H1 (cell line): Measurements from ENCODE around the gene PDE9A. TPM values are rescaled to one million over a fixed set of nuclear protein-coding genes. Genes with fewer than 3 reads are reported as not detected.

Source experiments
- CTCF ChIA-PET: fragments of 300-600 bp; sonication (Branson Sonifier 250); formaldehyde crosslinking; loops from one replicate; lab custom pipeline; 2021; ENCODE audit not compliant: partially characterized antibody; lab: Charles Lee
- POLR2A ChIA-PET: fragments of 300-600 bp; sonication (Branson Sonifier 250); formaldehyde crosslinking; loops from one replicate; lab custom pipeline; 2021; ENCODE audit warnings: inconsistent platforms; ENCODE audit not compliant: partially characterized antibody; lab: Charles Lee
- DNase-seq, 2 experiments: peaks; one replicate each; pipeline versions ENCODE4 v3.0.0 to v3.0.0-alpha.2; 2010 to 2022; ENCODE audit warnings: low spot score in 2 of 2, low read depth in 1 of 2, mixed read lengths in 1 of 2
- FAIRE-seq: peaks from 2 replicates; lab custom pipeline; 2011; peaks lifted over from hg19 to GRCh38; lab: Jason Lieb, UNC
- H2AFZ ChIP-seq: 2 replicates; pipeline ENCODE4 v1.8.1; 2012; ENCODE audit warnings: low read length, inconsistent platforms
- H2AK5ac ChIP-seq: 2 replicates; pipeline ENCODE4 v1.6.1; 2013; ENCODE audit warnings: low read depth, low read length
- H2BK120ac ChIP-seq: replicated peaks from 2 replicates; pipeline ENCODE3; 2013; ENCODE audit warnings: low read depth, low read length, inconsistent platforms
- H2BK12ac ChIP-seq: 2 replicates; pipeline ENCODE4 v1.6.1; 2013; ENCODE audit warnings: low read depth, low read length
- H2BK15ac ChIP-seq: 2 replicates; pipeline ENCODE4 v1.6.1; 2013; ENCODE audit warnings: low read length
- H2BK20ac ChIP-seq: 2 replicates; pipeline ENCODE4 v1.6.1; 2013; ENCODE audit warnings: low read length
- H2BK5ac ChIP-seq: 2 replicates; pipeline ENCODE4 v1.6.1; 2013; ENCODE audit warnings: low read depth, low read length
- H3K14ac ChIP-seq: 2 replicates; pipeline ENCODE4 v1.6.1; 2013; ENCODE audit warnings: inconsistent platforms; ENCODE audit not compliant: insufficient read length
- H3K18ac ChIP-seq: 2 replicates; pipeline ENCODE4 v1.6.1; 2013; ENCODE audit warnings: low read length; ENCODE audit errors: extremely low read depth
- H3K23ac ChIP-seq: 2 replicates; pipeline ENCODE4 v1.6.1; 2013; ENCODE audit warnings: inconsistent platforms; ENCODE audit not compliant: insufficient read length
- H3K23me2 ChIP-seq: 2 replicates; pipeline ENCODE4 v1.6.1; 2013; ENCODE audit warnings: low read depth, low read length
- H3K27ac ChIP-seq: 2 replicates; pipeline ENCODE4 v1.6.1; 2011; ENCODE audit warnings: low read depth, low read length, inconsistent platforms
- H3K27me3 ChIP-seq, 4 experiments: replicated peaks in 1 of 4; 1 replicate in 1 of 4; 2 replicates in 3 of 4; pipeline versions ENCODE4 v1.6.1 to v1.8.1; 2011 to 2013; ENCODE audit warnings: low read length in 3 of 4, mild to moderate bottlenecking in 3 of 4, inconsistent platforms in 2 of 4, mixed read lengths in 2 of 4, moderate library complexity in 1 of 4; ENCODE audit not compliant: control insufficient read depth in 3 of 4, insufficient read depth in 3 of 4; ENCODE audit errors: extremely low read depth in 1 of 4
- H3K36me3 ChIP-seq, 4 experiments: 2 replicates each; pipeline versions ENCODE4 v1.6.1 to v1.8.1; 2011 to 2013; ENCODE audit warnings: mild to moderate bottlenecking in 4 of 4, low read length in 3 of 4, moderate library complexity in 2 of 4, control low read depth in 1 of 4, inconsistent platforms in 1 of 4; ENCODE audit not compliant: insufficient read depth in 4 of 4, control insufficient read depth in 2 of 4
- H3K4ac ChIP-seq: replicated peaks from 2 replicates; pipeline ENCODE3; 2013; ENCODE audit warnings: low read length, low read depth, mixed read lengths, inconsistent platforms; ENCODE audit not compliant: insufficient read length
- H3K4me1 ChIP-seq, 4 experiments: replicated peaks in 1 of 4; 1 replicate in 1 of 4; 2 replicates in 3 of 4; pipeline versions ENCODE4 v1.6.1 to v1.8.1; 2011 to 2013; ENCODE audit warnings: low read length in 3 of 4, inconsistent platforms in 2 of 4, mixed read lengths in 1 of 4; ENCODE audit not compliant: insufficient read depth in 4 of 4, control insufficient read depth in 3 of 4
- H3K4me2 ChIP-seq, 2 experiments: 2 replicates each; pipeline versions ENCODE4 v1.6.1 to v1.8.1; 2011 to 2013; ENCODE audit warnings: low read depth in 2 of 2, low read length in 2 of 2, control low read depth in 1 of 2, inconsistent platforms in 1 of 2, mild to moderate bottlenecking in 1 of 2; ENCODE audit not compliant: insufficient read depth in 1 of 2
- H3K4me3 ChIP-seq, 4 experiments: fragments of 200-600, 300-600 bp in 1 of 4; sonication (generic), shearing (Covaris generic), sonication (Bioruptor Twin) in 1 of 4; 2 replicates each; pipeline versions ENCODE4 v1.5.1 to v1.8.1; 2011 to 2016; ENCODE audit warnings: low read length in 4 of 4, low read depth in 3 of 4, control low read depth in 2 of 4, inconsistent platforms in 2 of 4, mild to moderate bottlenecking in 2 of 4, mixed read lengths in 1 of 4, moderate library complexity in 1 of 4; ENCODE audit not compliant: insufficient read depth in 2 of 4; ENCODE audit errors: extremely low read depth in 1 of 4
- H3K56ac ChIP-seq: replicated peaks from 2 replicates; pipeline ENCODE3; 2013; ENCODE audit warnings: low read depth, mild to moderate bottlenecking, mixed read lengths, low read length, inconsistent platforms; ENCODE audit not compliant: insufficient read length
- H3K79me1 ChIP-seq: 2 replicates; pipeline ENCODE4 v1.6.1; 2013; ENCODE audit warnings: low read depth, low read length, control low read depth
- H3K79me2 ChIP-seq, 2 experiments: 2 replicates each; pipeline versions ENCODE4 v1.6.1 to v1.8.1; 2012 to 2013; ENCODE audit warnings: low read length in 2 of 2, mild to moderate bottlenecking in 2 of 2, inconsistent platforms in 1 of 2; ENCODE audit not compliant: insufficient read depth in 2 of 2, control insufficient read depth in 1 of 2
- H3K9ac ChIP-seq, 4 experiments: replicated peaks in 1 of 4; 1 replicate in 1 of 4; 2 replicates in 3 of 4; pipeline versions ENCODE4 v1.6.1 to v1.8.1; 2011 to 2013; ENCODE audit warnings: low read depth in 3 of 4, low read length in 3 of 4, control low read depth in 2 of 4, mild to moderate bottlenecking in 2 of 4, moderate library complexity in 2 of 4, inconsistent platforms in 1 of 4; ENCODE audit errors: extremely low read depth in 1 of 4
- H3K9me3 ChIP-seq, 2 experiments: 2 replicates each; pipeline versions ENCODE4 v1.6.1 to v1.8.1; 2012 to 2013; ENCODE audit warnings: mild to moderate bottlenecking in 2 of 2, moderate library complexity in 2 of 2, control low read depth in 1 of 2, inconsistent platforms in 1 of 2, low read depth in 1 of 2, low read length in 1 of 2, mixed read lengths in 1 of 2; ENCODE audit not compliant: insufficient read depth in 2 of 2
- H4K20me1 ChIP-seq, 2 experiments: replicated peaks in 1 of 2; 2 replicates each; pipeline versions ENCODE3 to v1.8.1; 2011 to 2013; ENCODE audit warnings: inconsistent platforms in 2 of 2, low read length in 2 of 2, mild to moderate bottlenecking in 1 of 2; ENCODE audit not compliant: insufficient read depth in 2 of 2, control insufficient read depth in 1 of 2
- H4K5ac ChIP-seq: 2 replicates; pipeline ENCODE4 v1.6.1; 2013; ENCODE audit warnings: low read length, low read depth, mixed read lengths, inconsistent platforms; ENCODE audit not compliant: insufficient read length
- H4K8ac ChIP-seq: 2 replicates; pipeline ENCODE4 v1.8.0; 2013; ENCODE audit warnings: mild to moderate bottlenecking, moderate library complexity, low read length, inconsistent platforms; ENCODE audit not compliant: insufficient read depth; ENCODE audit errors: extremely low read depth
- H4K91ac ChIP-seq: replicated peaks from 2 replicates; pipeline ENCODE3; 2013; ENCODE audit warnings: low read length, mixed read lengths, inconsistent platforms; ENCODE audit not compliant: insufficient read length
- KDM1A ChIP-seq: fragments of 200-600, 300-600 bp; sonication (generic); IDR thresholded peaks from 2 replicates; pipeline ENCODE4 v1.7.1; 2016; ENCODE audit warnings: mild to moderate bottlenecking, low read length, borderline replicate concordance
- SAP30 ChIP-seq: fragments of 300-600 bp; sonication (generic); IDR thresholded peaks from 2 replicates; pipeline ENCODE4 v1.7.1; 2012; ENCODE audit warnings: low read length, moderate library complexity, mild to moderate bottlenecking, inconsistent platforms; ENCODE audit not compliant: insufficient read depth, insufficient replicate concordance
- WGBS, 2 experiments: shearing (Covaris generic) in 1 of 2; methylation state at CpG; one replicate each; pipeline versions ENCODE4 v1.1.6 to v1.1.7; 2013 to 2015; ENCODE audit warnings: low lambda C conversion rate in 2 of 2, mixed read lengths in 2 of 2, inconsistent platforms in 1 of 2, low coverage in 1 of 2, missing lambda C conversion rate in 1 of 2; ENCODE audit not compliant: insufficient replicate concordance in 2 of 2, insufficient coverage in 1 of 2, insufficient read length in 1 of 2; ENCODE audit errors: extremely low coverage in 1 of 2, missing lambda C conversion rate in 1 of 2; 5-methylcytosine and 5-hydroxymethylcytosine counted together
- polyA plus RNA-seq, 7 experiments: library from polyadenylated mRNA; depleted of rRNA in 3 of 7; stranded (reverse) in 5 of 7; unstranded in 2 of 7; fragments of >200 nt in 5 of 7; fragments of 200-250 nt in 2 of 7; gene quantifications; 1 replicate in 5 of 7; 2 replicates in 1 of 7; 4 replicates in 1 of 7; pipeline versions ENCODE4 v1.2.1 to v1.2.3, GENCODE V29; 2011 to 2013; ENCODE audit warnings: missing spikeins in 2 of 7, mixed read lengths in 2 of 7
- total RNA-seq: library from RNA; stranded (reverse); fragmentation: NEBNext Ultra II Directional; extraction: Animal tissue kit (Norgen Biotek cat#: 25700); gene quantifications from 2 replicates; pipeline ENCODE4 v1.2.1, GENCODE V29; 2021

PDE9A gene
- total and polyA plus RNA-seq, 2 of the 8 experiments (the other 6 are each of a cell fraction or from before 2014, with no cell fraction given) = 39.2 to 45.9 TPM

DNA sequence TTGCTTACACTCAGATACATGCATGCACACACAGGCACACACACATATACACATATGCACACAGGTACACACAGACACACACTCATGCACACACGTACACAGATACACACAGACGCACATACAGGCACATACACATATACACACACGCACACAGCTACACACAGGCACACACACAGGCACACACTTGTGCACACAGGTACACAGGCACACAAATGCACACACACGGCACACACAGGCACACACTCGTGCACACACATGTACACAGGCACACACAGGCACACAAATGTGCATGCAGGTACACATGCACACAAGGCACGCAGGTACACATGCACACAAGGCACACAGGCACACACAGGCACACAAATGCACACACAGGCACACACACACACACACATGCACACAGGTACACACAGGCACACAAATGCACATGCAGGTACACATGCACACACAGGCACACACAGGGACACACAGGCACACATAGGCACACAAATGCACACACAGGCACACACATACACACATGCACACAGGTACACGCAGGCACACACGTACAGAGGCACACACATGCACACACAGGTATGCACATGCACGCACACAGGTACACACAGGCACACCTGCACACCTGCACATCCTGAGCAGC is 115.9 kb downstream of the PDE9A start:
- Histone ChIP-seq H3K9ac (no peak overlapping the region), H2BK5ac (peak overlapping the region; percentile 49; the same call in 1 of the 2 replicates), H4K5ac (no peak overlapping the region)
- peak; percentile 67; the same call in 1 of the 2 replicates for TF ChIP-seq KDM1A
- no peak for TF ChIP-seq SAP30
- TF ChIP-seq, all 59 proteins: peak for 1
- H3K18ac ChIP-seq = no peak overlapping the region
- 78% methylated on average over 9 of the region's 9 CpGs; no CpG with 5 or more reads in 1 of the 2 experiments for WGBS, 2 experiments
- no peak overlapping the region for H2BK20ac ChIP-seq
- FAIRE-seq = no peak
- no peak overlapping the region for H3K23ac ChIP-seq
- H3K4me1 ChIP-seq = no peaks in the 10 kb centered on the region
- H3K27ac ChIP-seq = no peak overlapping the region
- H2AK5ac ChIP-seq = no peak overlapping the region; the same call in 1 of the 2 replicates
- peak overlapping the region; percentile 6; the same call in 1 of the 2 replicates for H2BK12ac ChIP-seq
- H3K79me2 ChIP-seq = no peaks in the 10 kb centered on the region
- peaks cover 0 to 7% of the 10 kb centered on the region in 2 experiments for H4K20me1 ChIP-seq
- no peak overlapping the region; the same call in 1 of the 2 replicates for H4K8ac ChIP-seq
- ChIA-PET CTCF (interaction anchor here (3.0 kb wide), 1 partner anchor 12 kb away, joined by 8 read pairs; no protein-coding TSS in a partner anchor), POLR2A (interaction anchor here (1.1 kb wide), 1 partner anchor 8 kb away, joined by 3 read pairs; no protein-coding TSS in a partner anchor)
- no peak overlapping the region for H3K4ac ChIP-seq
- H2BK15ac ChIP-seq = no peak overlapping the region; the same call in 1 of the 2 replicates
- H3K4me3 ChIP-seq = no peak overlapping the region
- no peak for DNase-seq
- H3K23me2 ChIP-seq = peaks cover 4% of the 10 kb centered on the region; the same call in 1 of the 2 replicates
- H3K79me1 ChIP-seq = 0 out of 2 replicates have a peak, but pooled peaks cover 4% of the 10 kb centered on the region
- H3K27me3 ChIP-seq = no peaks in the 10 kb centered on the region
- H3K14ac ChIP-seq = no peak overlapping the region
- no peak overlapping the region for H2AFZ ChIP-seq
- peak overlapping the region; percentile 38 for H4K91ac ChIP-seq
- H3K4me2 ChIP-seq = no peak overlapping the region
- no peaks in the 10 kb centered on the region for H3K9me3 ChIP-seq
- peaks cover 24 to 56% (median 49%) of the 10 kb centered on the region in 4 experiments; a peak in 7 of 8 replicates for H3K36me3 ChIP-seq
- no peak overlapping the region for H3K56ac ChIP-seq
- H2BK120ac ChIP-seq = no peak overlapping the region
